ENCODE results near the gene NIPAL1.

The NIPAL1 gene

GRCh38 chr4:48078425-48078824 lies 61.9 kb downstream of the NIPAL1 start:
- H3K4me1 ChIP-seq (ENCODE audit: control insufficient read depth, insufficient read depth, low read length) = no peaks in the 10 kb centered on the region
- no peak overlapping the region for H3K9ac ChIP-seq (ENCODE audit: low read length)
- H3K36me3 ChIP-seq (ENCODE audit: control insufficient read depth, insufficient read depth, low read length) = no peaks in the 10 kb centered on the region
- H3K27me3 ChIP-seq (ENCODE audit: control insufficient read depth, insufficient read depth, low read length) = no peaks in the 10 kb centered on the region
- H3K4me3 ChIP-seq (ENCODE audit: low read length) = no peak overlapping the region
- H3K27ac ChIP-seq (ENCODE audit: low read depth, low read length) = no peak overlapping the region

GRCh38 chr4:48078862-48079655 lies 62.5 kb downstream of the NIPAL1 start:
- Histone ChIP-seq H3K27ac (ENCODE audit: low read depth, low read length) (no peak overlapping the region), H3K27me3 (ENCODE audit: control insufficient read depth, insufficient read depth, low read length) (no peaks in the 10 kb centered on the region), H3K36me3 (ENCODE audit: control insufficient read depth, insufficient read depth, low read length) (no peaks in the 10 kb centered on the region), H3K4me1 (ENCODE audit: control insufficient read depth, insufficient read depth, low read length) (no peaks in the 10 kb centered on the region), H3K9ac (ENCODE audit: low read length) (no peak overlapping the region), H3K4me3 (ENCODE audit: low read length) (no peak overlapping the region)

- H3K4me3 ChIP-seq (ENCODE audit: low read length) = no peak overlapping the region
- no peak overlapping the region for H3K27ac ChIP-seq (ENCODE audit: low read depth, low read length)
- H3K4me1 ChIP-seq (ENCODE audit: control insufficient read depth, insufficient read depth, low read length) = no peaks in the 10 kb centered on the region
- H3K27me3 ChIP-seq (ENCODE audit: control insufficient read depth, insufficient read depth, low read length) = no peaks in the 10 kb centered on the region
- no peaks in the 10 kb centered on the region for H3K36me3 ChIP-seq (ENCODE audit: control insufficient read depth, insufficient read depth, low read length)
- no peak overlapping the region for H3K9ac ChIP-seq (ENCODE audit: low read length)
Measured at GRCh38 chr4:48079972-48080391, 63.4 kb downstream of the NIPAL1 start.

GRCh38 chr4:48081196-48081595 lies 64.6 kb downstream of the NIPAL1 start:
- no peak overlapping the region for H3K27ac ChIP-seq (ENCODE audit: low read depth, low read length)
- no peaks in the 10 kb centered on the region for H3K4me1 ChIP-seq (ENCODE audit: control insufficient read depth, insufficient read depth, low read length)
- H3K36me3 ChIP-seq (ENCODE audit: control insufficient read depth, insufficient read depth, low read length) = no peaks in the 10 kb centered on the region
- no peak overlapping the region for H3K4me3 ChIP-seq (ENCODE audit: low read length)
- no peak overlapping the region for H3K9ac ChIP-seq (ENCODE audit: low read length)
- H3K27me3 ChIP-seq (ENCODE audit: control insufficient read depth, insufficient read depth, low read length) = no peaks in the 10 kb centered on the region

- Histone ChIP-seq H3K36me3 (ENCODE audit: control insufficient read depth, insufficient read depth, low read length) (no peaks in the 10 kb centered on the region), H3K4me3 (ENCODE audit: low read length) (no peak overlapping the region), H3K27me3 (ENCODE audit: control insufficient read depth, insufficient read depth, low read length) (no peaks in the 10 kb centered on the region), H3K27ac (ENCODE audit: low read depth, low read length) (no peak overlapping the region), H3K4me1 (ENCODE audit: control insufficient read depth, insufficient read depth, low read length) (no peaks in the 10 kb centered on the region), H3K9ac (ENCODE audit: low read length) (no peak overlapping the region)
Measured at GRCh38 chr4:48082956-48083355, 66.4 kb downstream of the NIPAL1 start.

- H3K36me3 ChIP-seq (ENCODE audit: control insufficient read depth, insufficient read depth, low read length) = no peaks in the 10 kb centered on the region
- no peaks in the 10 kb centered on the region for H3K4me1 ChIP-seq (ENCODE audit: control insufficient read depth, insufficient read depth, low read length)
- no peak overlapping the region for H3K27ac ChIP-seq (ENCODE audit: low read depth, low read length)
- H3K9ac ChIP-seq (ENCODE audit: low read length) = no peak overlapping the region
- H3K4me3 ChIP-seq (ENCODE audit: low read length) = no peak overlapping the region
- no peaks in the 10 kb centered on the region for H3K27me3 ChIP-seq (ENCODE audit: control insufficient read depth, insufficient read depth, low read length)
Measured at GRCh38 chr4:48085821-48086589, 69.4 kb downstream of the NIPAL1 start.
